GM12865 (cell line): ENCODE data around the gene ARHGAP22.

Source experiments
- DNase-seq: peaks from one replicate; pipeline ENCODE4 v3.0.0; 2010; ENCODE audit warnings: low read depth
- H3K4me3 ChIP-seq: 2 replicates; pipeline ENCODE4 v1.5.1; 2011; ENCODE audit warnings: mild to moderate bottlenecking, low read depth, low read length, control low read depth
- TF ChIP-seq, protein P1 (sequence below): IDR thresholded peaks from 2 replicates; pipeline ENCODE4 v1.5.1; 2011; ENCODE audit warnings: low read length, control low read depth, low read depth, inconsistent platforms; ENCODE audit not compliant: insufficient read depth; ENCODE audit errors: missing control alignments

Gene ARHGAP22

DNA sequence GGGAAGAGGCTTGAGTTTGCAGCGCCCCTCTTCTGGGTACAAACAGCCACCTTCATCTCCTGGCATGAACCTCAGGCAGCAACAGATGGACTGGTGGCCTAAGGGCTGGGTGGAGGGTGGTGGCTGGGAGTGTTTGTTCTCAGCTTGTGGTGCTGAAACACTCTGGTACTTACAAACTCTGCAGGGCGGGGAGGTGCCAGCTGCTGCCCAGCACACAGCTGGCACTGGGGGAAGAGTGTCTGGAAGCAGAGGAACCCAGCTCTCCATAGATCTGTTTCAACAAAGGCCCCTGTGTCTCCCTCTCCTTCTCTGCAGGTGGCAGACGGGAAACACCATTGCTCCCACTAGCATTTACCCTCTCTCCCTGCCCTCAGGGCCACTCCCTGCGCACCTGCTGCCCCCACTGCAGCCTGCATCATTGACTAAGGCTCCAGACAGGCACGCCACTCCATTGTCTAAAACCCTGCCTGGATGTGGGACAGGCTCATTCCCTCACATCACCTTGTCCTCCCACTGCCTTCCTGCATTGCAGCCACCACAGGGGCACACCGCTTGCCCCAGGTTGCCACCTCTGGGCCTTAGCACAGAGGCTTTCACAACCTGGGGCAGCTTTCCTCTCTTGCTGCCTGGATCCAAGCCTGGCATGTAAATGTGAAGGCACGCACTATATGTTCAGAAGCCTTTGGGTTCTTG lies 6.5 kb downstream of the ARHGAP22 start:
- H3K4me3 ChIP-seq, result no peak overlapping the region
- TF ChIP-seq, protein P1, sequence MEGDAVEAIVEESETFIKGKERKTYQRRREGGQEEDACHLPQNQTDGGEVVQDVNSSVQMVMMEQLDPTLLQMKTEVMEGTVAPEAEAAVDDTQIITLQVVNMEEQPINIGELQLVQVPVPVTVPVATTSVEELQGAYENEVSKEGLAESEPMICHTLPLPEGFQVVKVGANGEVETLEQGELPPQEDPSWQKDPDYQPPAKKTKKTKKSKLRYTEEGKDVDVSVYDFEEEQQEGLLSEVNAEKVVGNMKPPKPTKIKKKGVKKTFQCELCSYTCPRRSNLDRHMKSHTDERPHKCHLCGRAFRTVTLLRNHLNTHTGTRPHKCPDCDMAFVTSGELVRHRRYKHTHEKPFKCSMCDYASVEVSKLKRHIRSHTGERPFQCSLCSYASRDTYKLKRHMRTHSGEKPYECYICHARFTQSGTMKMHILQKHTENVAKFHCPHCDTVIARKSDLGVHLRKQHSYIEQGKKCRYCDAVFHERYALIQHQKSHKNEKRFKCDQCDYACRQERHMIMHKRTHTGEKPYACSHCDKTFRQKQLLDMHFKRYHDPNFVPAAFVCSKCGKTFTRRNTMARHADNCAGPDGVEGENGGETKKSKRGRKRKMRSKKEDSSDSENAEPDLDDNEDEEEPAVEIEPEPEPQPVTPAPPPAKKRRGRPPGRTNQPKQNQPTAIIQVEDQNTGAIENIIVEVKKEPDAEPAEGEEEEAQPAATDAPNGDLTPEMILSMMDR, result no peak
- DNase-seq, result no peak

DNA sequence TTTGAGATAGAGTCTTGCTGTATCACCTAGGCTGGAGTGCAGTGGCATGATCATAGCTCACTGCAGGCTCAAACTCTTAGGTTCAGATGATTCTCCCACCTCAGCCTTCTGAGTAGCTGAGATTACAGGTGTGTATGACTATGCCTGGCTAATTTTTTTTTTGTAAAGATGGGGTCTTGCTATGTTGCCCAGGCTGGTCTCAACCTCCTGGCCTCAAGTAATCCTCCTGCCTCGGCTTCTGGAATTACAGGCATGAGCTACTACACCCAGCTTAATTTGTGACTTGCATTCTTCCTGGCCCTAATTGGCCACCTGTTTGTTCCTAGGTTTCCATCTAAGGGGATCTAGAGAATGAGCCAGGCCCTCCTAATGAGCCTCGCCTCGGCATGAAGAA lies 9.3 kb downstream of the ARHGAP22 start:
- TF ChIP-seq, protein P1, result no peak
- DNase-seq, result no peak
- H3K4me3 ChIP-seq, result no peak overlapping the region

- DNase-seq, result no peak
- no peak overlapping the region for H3K4me3 ChIP-seq
- TF ChIP-seq, protein P1, result no peak
Measured at GRCh38 chr10:48594803-48595538, 9.9 kb downstream of the ARHGAP22 start.

DNA sequence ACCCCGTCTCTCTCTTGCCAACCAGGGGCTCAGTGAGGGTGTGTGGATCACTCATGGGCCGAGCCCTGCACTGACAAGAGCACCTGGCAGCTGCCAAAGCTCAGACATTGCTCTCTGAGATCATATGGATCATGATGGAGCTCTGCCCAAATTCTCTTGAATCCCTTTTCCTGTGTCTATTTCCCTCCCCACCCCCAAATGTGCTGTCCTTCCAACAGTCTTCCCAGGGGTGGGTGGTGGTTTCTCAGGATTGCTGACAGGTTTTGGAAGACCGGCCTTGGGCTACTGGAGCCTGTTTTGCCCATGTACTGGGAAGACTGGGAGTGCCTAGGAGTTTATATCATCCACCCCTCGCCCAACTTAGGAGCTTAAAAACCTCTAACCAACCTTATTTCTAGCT lies 10.5 kb downstream of the ARHGAP22 start:
- H3K4me3 ChIP-seq, result no peak overlapping the region
- TF ChIP-seq, protein P1, result no peak
- DNase-seq, result no peak

DNA sequence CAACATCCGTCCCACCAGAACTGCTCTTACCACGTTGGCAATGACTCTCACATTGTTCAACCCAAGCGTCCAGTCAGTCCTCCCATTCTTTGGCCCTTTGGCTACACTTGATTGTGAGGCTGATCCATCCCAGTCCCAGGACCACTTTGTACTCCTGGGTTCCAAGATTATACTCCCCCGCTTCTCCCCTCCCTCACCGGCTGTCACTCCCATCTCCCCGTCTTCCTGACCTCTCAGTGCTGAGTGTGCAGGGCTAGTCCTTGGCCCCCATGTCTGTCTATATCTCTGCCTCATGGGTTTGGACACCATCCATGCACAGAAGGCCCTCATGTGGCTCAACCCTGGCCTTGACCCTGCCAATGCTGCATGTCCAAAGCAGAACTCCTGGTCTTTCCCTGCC lies 12.5 kb downstream of the ARHGAP22 start:
- TF ChIP-seq, protein P1, result no peak
- no peak for DNase-seq
- H3K4me3 ChIP-seq, result no peak overlapping the region

DNA sequence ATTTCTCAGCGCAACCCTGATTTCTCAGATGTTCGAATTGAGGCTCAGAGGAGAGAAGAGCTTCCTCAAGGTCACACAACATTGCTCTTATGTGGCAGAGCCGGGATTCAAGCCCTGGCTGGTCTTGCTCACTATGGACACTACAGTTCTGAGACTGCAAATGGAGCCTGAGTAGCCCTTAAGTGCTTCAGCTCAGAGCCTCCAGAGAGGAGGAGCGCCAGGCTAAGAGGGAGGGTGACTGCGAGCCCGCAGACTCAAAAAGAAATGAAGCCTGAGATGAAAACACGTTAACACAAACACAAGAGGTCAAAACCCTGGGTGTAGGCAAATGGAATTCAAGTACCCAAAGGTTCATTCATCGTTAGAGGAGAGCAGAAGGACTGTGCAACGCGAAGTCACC lies 13.9 kb downstream of the ARHGAP22 start:
- H3K4me3 ChIP-seq, result no peak overlapping the region
- no peak for DNase-seq
- TF ChIP-seq, protein P1, result no peak

DNA sequence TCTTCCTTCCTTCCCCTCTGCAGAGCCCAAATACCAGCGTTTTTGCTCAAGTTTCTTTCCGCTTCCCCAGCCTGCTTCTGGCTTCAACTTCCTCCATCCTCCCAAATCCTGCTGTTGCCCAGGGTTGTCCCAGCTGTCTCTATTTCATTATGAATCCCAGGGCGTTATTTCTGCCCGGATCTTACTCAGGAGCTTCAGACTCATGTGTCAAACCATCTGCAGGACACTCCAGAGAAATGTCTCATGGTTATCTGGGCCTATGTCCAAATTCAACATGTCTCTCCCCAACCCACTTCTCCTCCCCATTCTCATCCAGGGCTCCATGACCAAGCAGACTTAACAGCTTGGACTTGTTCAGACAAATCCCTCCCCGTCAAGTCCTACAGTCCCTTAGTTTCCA lies 15.6 kb downstream of the ARHGAP22 start:
- TF ChIP-seq, protein P1, result no peak
- no peak overlapping the region for H3K4me3 ChIP-seq
- DNase-seq, result no peak
